BJ (cell line): ENCODE data around the gene ZNF205. TPM values are rescaled to one million over a fixed set of nuclear protein-coding genes. Genes with fewer than 3 reads are reported as not detected.

Experiments used
- CTCF ChIA-PET: fragments of 350-600 bp; formaldehyde crosslinking; extraction: SDS; loops from one replicate; lab custom pipeline; 2021; ENCODE audit warnings: antibody characterized with exemption, inconsistent platforms; lab: Yijun Ruan, JAX
- POLR2A ChIA-PET: fragments of 300-600 bp; sonication (Branson Sonifier 250); formaldehyde crosslinking; extraction: SDS; loops from one replicate; lab custom pipeline; 2021; ENCODE audit warnings: antibody characterized with exemption; lab: Charles Lee
- DNase-seq: peaks from one replicate; pipeline ENCODE4 v3.0.0-alpha.2; 2011; ENCODE audit warnings: low read depth
- H3K27me3 ChIP-seq: 2 replicates; pipeline ENCODE4 v1.6.0; 2011; ENCODE audit warnings: low read length; ENCODE audit not compliant: control insufficient read depth, insufficient read depth
- H3K36me3 ChIP-seq: 2 replicates; pipeline ENCODE4 v1.5.1; 2011; ENCODE audit warnings: low read length; ENCODE audit not compliant: control insufficient read depth, insufficient read depth
- H3K4me3 ChIP-seq: 2 replicates; pipeline ENCODE4 v1.5.1; 2011; ENCODE audit warnings: low read depth, mild to moderate bottlenecking, control low read depth, low read length
- polyA plus RNA-seq: library from polyadenylated mRNA; depleted of rRNA; stranded (reverse); fragments of >200 nt; gene quantifications from 2 replicates; pipeline ENCODE4 v1.2.3, GENCODE V29; 2011
- TF ChIP-seq, protein P1 (sequence below): IDR thresholded peaks from 2 replicates; pipeline ENCODE4 v1.5.1; 2011; ENCODE audit warnings: low read depth, mild to moderate bottlenecking, control low read depth, inconsistent platforms, low read length, moderate library complexity; ENCODE audit not compliant: insufficient read depth

ZNF205 gene
- polyA plus RNA-seq, 1 experiment, result 9.0 TPM

GRCh38 chr16:3157229-3158025 lies 45.0 kb downstream of the ZNF205 start:
- no peaks in the 10 kb centered on the region for H3K27me3 ChIP-seq
- H3K36me3 ChIP-seq, result no peaks in the 10 kb centered on the region
- TF ChIP-seq, protein P1, sequence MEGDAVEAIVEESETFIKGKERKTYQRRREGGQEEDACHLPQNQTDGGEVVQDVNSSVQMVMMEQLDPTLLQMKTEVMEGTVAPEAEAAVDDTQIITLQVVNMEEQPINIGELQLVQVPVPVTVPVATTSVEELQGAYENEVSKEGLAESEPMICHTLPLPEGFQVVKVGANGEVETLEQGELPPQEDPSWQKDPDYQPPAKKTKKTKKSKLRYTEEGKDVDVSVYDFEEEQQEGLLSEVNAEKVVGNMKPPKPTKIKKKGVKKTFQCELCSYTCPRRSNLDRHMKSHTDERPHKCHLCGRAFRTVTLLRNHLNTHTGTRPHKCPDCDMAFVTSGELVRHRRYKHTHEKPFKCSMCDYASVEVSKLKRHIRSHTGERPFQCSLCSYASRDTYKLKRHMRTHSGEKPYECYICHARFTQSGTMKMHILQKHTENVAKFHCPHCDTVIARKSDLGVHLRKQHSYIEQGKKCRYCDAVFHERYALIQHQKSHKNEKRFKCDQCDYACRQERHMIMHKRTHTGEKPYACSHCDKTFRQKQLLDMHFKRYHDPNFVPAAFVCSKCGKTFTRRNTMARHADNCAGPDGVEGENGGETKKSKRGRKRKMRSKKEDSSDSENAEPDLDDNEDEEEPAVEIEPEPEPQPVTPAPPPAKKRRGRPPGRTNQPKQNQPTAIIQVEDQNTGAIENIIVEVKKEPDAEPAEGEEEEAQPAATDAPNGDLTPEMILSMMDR, result no peak
- H3K4me3 ChIP-seq, result peak overlapping the region; percentile 60
- POLR2A ChIA-PET, result no interaction called here
- DNase-seq, result peak; percentile 73
- CTCF ChIA-PET, result interaction anchor here (0.7 to 2.9 kb wide), 7 partner anchors 8 to 230 kb away, joined by 3 to 10 read pairs (median 4); no protein-coding TSS in a partner anchor

DNA sequence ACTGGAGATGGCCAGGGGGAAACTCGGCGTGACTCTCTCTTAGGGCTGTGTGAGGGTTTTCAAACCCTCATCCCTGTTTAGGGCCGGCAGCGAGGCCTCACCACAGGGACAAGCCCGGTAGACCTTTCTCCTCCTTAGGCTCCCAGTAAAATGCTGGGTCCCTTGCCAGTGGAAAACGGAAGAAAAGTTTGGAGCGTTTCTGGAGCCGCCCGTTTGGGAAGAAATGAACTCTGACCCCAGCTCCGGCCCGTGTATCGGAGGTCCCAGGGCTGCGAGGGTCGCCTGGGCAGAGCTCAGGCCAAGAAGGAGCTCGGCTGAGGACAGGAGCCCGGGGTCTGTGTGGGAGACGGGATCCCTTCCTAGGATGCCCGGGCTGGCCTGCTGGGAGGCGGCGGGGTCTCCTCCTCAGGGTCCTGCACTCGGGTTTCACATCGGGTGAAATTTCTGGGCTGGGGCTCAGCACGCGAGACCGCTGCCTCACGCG lies 45.7 kb downstream of the ZNF205 start:
- H3K27me3 ChIP-seq, result no peaks in the 10 kb centered on the region
- ChIA-PET POLR2A (interaction anchor here (0.6 kb wide), 2 partner anchors 51 to 1468 kb away, joined by 5 to 7 read pairs; no protein-coding TSS in a partner anchor), CTCF (interaction anchor here (0.7 to 2.9 kb wide), 7 partner anchors 8 to 231 kb away, joined by 3 to 10 read pairs (median 5); no protein-coding TSS in a partner anchor)
- TF ChIP-seq, protein P1, result no peak
- H3K4me3 ChIP-seq, result peak overlapping the region; percentile 60
- no peak for DNase-seq
- no peaks in the 10 kb centered on the region for H3K36me3 ChIP-seq

- CTCF ChIA-PET, result interaction anchor here (1.0 to 2.9 kb wide), 6 partner anchors 9 to 127 kb away, joined by 4 to 10 read pairs (median 6); no protein-coding TSS in a partner anchor
Observed at GRCh38 chr16:3158510-3159314, 46.3 kb downstream of the ZNF205 start.

DNA sequence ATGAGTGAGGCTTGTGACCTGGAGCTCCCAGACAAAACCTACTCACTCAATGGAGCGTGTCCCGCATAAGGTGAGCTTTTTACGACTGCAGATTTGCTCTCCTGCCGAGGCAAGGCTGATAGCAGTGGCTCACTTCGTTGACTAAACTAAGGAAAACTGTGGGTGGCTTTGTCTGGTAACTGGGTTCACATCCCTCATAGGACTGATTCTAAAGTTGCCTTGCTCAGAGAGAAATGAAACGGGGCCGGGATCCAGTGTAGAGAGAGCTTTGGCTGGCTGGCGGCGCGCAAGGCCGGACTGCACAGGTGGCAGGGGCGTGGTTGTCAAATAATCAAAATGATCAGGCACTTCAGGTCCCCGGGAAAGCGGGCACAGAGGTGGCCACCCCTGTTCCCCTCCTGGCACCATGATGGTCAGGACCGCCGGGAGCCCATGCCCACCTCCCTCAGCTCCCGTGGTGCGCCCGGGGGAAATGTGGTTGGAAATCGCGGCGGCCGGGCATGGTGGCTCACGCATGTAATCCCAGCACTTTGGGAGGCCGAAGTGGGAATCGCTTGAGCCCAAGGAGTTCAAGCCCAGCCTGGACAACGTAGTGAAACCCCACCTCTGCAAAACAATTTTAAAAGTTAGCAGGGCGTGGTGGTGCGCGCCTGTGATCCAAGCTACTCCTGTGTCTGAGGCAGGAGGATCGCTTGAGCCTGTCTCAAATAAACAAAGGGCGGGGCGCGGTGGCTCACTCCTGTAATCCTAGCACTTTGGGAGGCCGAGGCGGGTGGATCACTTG lies 49.0 kb downstream of the ZNF205 start:
- TF ChIP-seq, protein P1, result no peak
- Histone ChIP-seq H3K27me3 (no peaks in the 10 kb centered on the region), H3K4me3 (no peak overlapping the region), H3K36me3 (no peaks in the 10 kb centered on the region)
- DNase-seq, result no peak
- CTCF ChIA-PET, result interaction anchor here (0.5 to 3.0 kb wide), 5 partner anchors 30 to 583 kb away, joined by 3 to 14 read pairs (median 4); no protein-coding TSS in a partner anchor
- POLR2A ChIA-PET, result no interaction called here

More at GRCh38 chr16:3158510-3159314, 46.3 kb downstream of the ZNF205 start:
- Histone ChIP-seq H3K27me3 (no peaks in the 10 kb centered on the region), H3K36me3 (no peaks in the 10 kb centered on the region), H3K4me3 (peak overlapping the region; percentile 60)
- POLR2A ChIA-PET, result interaction anchor here (0.6 kb wide), 5 partner anchors 24 to 1467 kb away, joined by 3 to 7 read pairs (median 4); no protein-coding TSS in a partner anchor
- TF ChIP-seq, protein P1, result no peak
- no peak for DNase-seq
